Cerebellar cortex (tissue), 1 donor: ENCODE measurements around the gene PAGE1.
"Not testable (repeated sequence)": the region's sequence is repeated elsewhere in the genome, so short reads cannot be mapped to it uniquely, and the experiment has no call there.

Source experiments
- DNase-seq: peaks from one replicate; pipeline ENCODE4 v3.0.0-alpha.2; 2015; ENCODE audit warnings: low spot score

PAGE1 gene

GRCh38 chrX:49695276-49696180, at the start of gene PAGE1:
TSS of gene PAGE1 (minus strand) at chrX:49695984. CDS start at chrX:49694770, 1,214 bp downstream.
- no peak for DNase-seq

- not testable (repeated sequence) for DNase-seq
Measured at GRCh38 chrX:49741501-49741900, 45.7 kb upstream of the PAGE1 start.

DNA sequence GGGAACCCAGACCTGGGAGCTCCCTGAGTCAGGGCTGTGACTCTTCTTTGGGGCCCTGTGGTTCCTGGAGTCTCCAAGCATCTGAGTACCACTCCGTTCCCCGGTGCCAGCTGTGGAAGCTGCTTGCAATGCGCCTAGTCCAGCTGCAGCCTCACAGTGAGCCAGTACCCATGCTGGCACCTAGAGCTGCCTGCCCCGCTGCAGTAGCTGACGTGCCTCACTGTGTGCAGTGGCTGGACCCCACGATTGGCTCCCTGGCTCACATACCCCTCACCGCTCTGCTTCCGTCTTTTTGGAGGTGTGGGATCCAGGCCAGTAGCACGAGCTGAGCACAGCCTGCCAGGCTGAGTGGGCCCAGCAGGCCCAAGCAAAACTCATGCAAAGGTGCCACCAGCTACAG, 32.1 kb upstream of the PAGE1 start:
- no peak for DNase-seq

DNA sequence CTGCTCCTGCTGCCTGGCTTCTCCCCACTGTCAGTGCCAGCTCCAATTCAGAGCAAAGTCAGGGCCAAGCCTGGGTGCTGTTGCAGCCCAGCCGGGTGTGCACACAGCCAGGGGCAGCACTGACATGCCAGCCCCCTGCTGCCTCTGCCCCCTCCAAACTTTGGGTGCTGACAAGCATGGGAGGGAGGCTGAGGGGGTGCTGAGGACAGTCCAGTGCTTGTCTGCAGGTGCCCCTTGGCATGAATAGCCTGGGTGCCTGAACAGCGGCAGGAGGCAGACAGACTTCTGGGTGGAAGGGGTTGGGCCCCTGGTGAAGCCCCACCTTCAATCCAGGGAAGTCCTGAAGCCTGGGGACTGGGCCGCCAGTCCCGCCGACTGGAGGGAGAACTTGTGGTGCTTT, 31.2 kb upstream of the PAGE1 start:
- DNase-seq: no peak

DNA sequence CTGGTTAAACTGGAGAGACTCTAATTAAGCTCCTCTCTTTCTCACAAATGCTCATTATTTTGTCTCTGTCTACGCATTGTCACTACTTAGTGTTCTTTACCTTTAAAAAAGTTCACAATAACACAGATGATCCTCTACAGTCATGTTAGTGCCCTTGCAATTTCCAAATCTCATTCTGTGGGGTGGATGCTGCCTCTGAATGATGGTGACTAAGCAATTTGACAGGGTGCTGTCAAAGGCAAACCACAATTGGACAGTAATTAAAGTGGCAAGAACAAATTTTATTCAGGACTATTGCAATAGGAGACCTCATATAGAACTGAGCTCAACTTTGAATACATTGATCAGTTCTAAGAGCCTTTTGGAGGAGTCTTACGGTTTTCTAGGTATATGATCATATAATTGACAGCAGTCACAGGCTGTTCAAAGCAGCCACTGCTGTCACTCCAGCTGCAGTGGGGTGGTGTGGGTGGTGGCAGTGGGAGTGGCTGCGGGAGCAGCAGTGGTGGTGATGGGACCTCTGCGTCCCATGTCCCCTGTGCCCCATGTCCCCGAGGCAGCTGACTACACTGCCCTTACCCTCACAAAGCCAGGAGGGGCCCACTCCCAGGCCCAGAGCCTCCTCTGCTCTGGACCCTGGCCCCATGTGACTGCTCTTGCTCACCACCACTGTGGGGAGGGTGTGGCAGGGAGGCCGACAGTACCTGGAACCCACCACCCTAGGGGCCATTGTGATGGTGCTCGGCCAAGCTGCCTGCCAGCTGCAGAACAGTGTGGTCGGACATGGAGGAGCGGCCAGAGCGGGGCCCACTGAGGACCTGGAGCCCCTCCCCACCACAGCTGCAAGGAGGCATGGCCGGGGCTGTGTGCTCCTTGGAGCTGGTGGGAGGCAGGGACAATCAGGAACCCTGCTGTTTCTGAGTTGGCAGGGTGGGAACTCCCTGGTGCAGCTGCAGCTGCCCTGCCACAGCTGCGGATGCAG, 30.4 kb upstream of the PAGE1 start:
- no peak for DNase-seq

DNA sequence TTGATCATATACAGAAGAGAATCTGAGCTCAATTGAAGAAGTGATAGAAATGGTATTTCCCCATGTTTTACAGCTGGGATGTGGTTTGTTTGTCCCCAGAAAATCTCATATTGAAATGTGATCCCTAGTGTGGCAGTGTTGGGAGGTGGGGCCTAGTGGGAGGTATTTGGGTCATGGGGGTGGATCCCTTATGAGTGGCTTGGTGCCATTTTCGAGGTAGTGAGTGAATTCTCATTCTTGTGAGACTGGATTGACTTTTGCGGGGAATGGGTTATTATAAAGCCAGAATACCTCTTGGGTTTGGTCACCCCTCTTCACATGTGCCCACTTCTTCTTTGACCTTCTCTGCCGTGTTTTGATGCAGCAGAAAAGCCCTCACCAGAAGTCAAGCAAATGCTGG, 29.6 kb upstream of the PAGE1 start:
- DNase-seq: no peak

GRCh38 chrX:49720106-49720505, 24.3 kb upstream of the PAGE1 start:
- DNase-seq: not testable (repeated sequence)

- DNase-seq: no peak
Measured at GRCh38 chrX:49712577-49712976, 16.8 kb upstream of the PAGE1 start.

- peak; percentile 1 for DNase-seq
Measured at GRCh38 chrX:49710744-49711319, 15.0 kb upstream of the PAGE1 start.

DNA sequence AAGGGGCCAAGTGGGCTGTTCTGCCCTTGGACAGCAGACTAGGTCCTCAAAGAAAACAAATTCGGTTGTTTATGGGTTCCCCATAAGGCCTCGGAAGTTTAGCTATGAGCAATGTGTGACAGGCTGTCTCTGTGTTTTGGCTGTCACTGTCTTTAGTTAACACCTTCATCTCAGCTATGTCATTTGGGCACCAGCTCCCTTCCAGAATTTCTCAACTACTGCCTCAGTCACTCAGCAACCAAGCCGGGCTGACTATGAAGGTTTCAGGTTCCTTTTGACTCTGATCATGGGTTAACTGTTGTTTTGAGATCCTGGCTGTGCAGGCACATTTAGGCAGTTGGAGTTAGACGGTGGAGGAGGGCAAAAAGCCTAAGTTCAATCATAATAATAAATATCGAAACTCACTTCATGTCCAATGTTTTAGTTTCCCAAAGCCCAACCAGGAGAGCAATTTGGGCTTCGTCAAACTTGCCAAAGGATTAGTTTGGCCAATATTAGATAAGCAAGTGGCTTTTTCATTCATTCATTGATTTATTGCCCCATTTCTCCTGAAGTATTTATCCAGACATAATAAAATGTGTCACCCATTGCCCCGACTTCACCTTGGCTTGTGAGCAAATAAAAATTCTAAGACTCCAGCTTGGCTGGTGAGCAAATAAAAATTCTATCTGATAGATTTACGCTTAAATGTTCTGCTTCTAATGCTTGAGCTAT, 9.1 kb upstream of the PAGE1 start:
- no peak for DNase-seq

GRCh38 chrX:49701933-49702332, 6.1 kb upstream of the PAGE1 start:
- peak; percentile 86 for DNase-seq

GRCh38 chrX:49701323-49701722, 5.5 kb upstream of the PAGE1 start:
- DNase-seq: peak; percentile 1

- no peak for DNase-seq
Measured at GRCh38 chrX:49675075-49675719, 20.6 kb downstream of the PAGE1 start.

- DNase-seq: no peak
Measured at GRCh38 chrX:49673394-49673793, 22.4 kb downstream of the PAGE1 start.

DNA sequence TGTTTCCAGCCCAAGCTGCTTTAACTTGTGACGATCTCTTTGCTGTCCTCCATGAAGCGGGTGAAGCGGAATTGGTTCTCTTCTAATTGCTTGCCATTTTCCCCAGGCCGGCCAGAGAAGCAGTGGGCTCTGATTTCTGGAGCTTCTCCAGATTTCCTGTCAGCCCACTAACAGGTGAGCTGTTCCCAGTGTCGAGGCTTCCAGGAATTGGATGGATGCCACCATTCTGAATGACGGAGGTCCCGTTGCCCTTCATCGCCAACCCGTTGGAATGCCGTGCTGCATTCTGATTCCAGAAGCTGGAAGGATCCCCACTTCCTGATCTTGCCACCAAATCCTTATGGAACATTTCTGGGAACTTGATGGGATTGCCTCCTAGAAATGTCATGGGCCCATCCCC, 31.0 kb downstream of the PAGE1 start:
- DNase-seq: no peak

DNA sequence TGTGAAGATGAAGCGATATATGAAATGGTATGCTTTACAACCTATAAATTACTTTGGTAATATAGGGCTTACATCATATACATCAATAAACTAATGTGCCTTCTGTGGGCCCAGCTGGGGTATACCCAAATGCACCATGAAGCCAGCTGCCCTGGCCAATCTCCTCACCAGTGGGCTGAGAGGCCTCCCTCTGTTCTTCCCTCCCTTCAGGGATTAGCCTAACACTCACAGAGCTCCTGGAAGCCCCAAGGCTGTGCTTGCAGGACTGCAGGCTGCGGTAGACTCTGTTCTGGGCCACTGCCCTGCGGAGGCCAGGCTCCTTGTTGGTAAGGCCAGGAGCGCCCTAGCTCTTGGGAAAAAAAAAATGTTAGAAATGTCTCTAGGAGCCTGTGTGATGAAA, 33.9 kb downstream of the PAGE1 start:
- DNase-seq: no peak

DNA sequence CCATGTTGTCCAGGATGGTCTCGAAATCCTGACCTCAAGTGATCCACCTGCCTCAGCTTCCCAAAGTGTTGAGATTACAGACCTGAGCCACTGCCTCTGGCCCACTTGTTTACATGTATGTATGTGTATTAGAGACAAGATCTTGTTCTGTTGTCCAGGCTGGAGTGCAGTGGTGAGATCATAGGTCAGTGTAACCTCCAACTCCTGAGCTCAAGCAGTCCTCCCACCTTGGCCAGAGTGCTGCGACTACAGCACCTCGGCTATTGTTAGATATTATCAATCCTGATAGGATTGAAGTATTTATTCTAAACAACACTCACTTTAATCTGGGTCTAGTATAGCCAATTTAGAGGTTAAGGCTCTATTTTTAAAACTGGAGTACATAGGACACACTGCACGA, 36.0 kb downstream of the PAGE1 start:
- no peak for DNase-seq

DNA sequence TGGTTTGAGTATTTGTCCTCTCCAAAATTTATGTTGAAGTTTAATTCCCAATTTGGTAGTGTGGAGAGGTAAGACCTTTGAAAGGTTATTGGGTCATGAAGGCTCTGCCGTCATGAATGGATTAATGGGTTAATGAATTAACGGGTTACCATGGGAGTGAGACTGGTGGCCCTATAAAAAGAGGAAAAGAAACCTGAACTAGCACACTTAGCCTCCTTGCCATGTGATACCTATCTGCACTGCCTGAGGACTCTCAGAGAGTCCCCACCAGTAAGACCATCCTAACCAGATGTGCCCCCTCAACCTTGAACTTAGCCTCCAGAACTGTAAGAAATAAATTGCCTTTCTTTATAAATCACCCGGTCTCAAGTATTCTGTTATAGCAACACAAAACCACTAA, 39.3 kb downstream of the PAGE1 start:
- no peak for DNase-seq

- no peak for DNase-seq
Measured at GRCh38 chrX:49644991-49645637, 50.7 kb downstream of the PAGE1 start.
